Body of pancreas (tissue), 4 donors: ENCODE data around the gene PHLDB1. TPM values are rescaled to one million over a fixed set of nuclear protein-coding genes. Genes with fewer than 3 reads are reported as not detected.
A peak's percentile ranks its signal among the peaks of the same experiment; 100 is the strongest.

Source experiments
- ATAC-seq: fragments of 150-250 bp; one replicate; pipeline ENCODE4 v1.9.1; 2016
- DNase-seq, 4 donors: peaks; one replicate each; pipeline ENCODE4 v3.0.0-alpha.2; 2019
- H3K27ac ChIP-seq, 4 donors: fragments of 200-600 bp; sonication (generic); 1 replicate in 3 of 4; 2 replicates in 1 of 4; pipeline versions ENCODE4 v1.5.1 to v1.6.1; 2016 to 2019; ENCODE audit warnings: mild to moderate bottlenecking in 1 of 4, mixed read lengths in 1 of 4, moderate library complexity in 1 of 4
- H3K27me3 ChIP-seq, 2 donors: fragments of 200-600 bp; sonication (generic); one replicate each; pipeline ENCODE4 v1.6.0; 2016; ENCODE audit warnings: mild to moderate bottlenecking in 1 of 2
- H3K36me3 ChIP-seq, 2 donors: fragments of 200-600 bp; sonication (generic); replicated peaks in 1 of 2; 2 replicates each; pipeline ENCODE4 v1.5.1; 2016; ENCODE audit warnings: low read depth in 2 of 2; ENCODE audit not compliant: insufficient read depth in 1 of 2
- H3K4me1 ChIP-seq: fragments of 200-600 bp; sonication (generic); one replicate; pipeline ENCODE4 v1.6.0; 2016
- H3K4me3 ChIP-seq, 2 donors: fragments of 200-600 bp; sonication (generic); 1 replicate in 1 of 2; 2 replicates in 1 of 2; pipeline ENCODE4 v1.5.1; 2016 to 2019
- H3K9me3 ChIP-seq, 3 donors: fragments of 200-600 bp; sonication (generic); 1 replicate in 2 of 3; 2 replicates in 1 of 3; pipeline ENCODE4 v1.5.1; 2016
- POLR2A ChIP-seq, 3 donors: fragments of 450-650 bp; IDR thresholded peaks; one replicate each; pipeline ENCODE4 v1.6.1; 2016; ENCODE audit warnings: antibody characterized with exemption in 3 of 3, mild to moderate bottlenecking in 2 of 3
- WGBS, 2 donors: methylation state at CpG; one replicate each; pipeline ENCODE4 v1.1.5; 2017; 5-methylcytosine and 5-hydroxymethylcytosine counted together
- intact Hi-C: fragments of 100-400 bp; cut with DNase I; formaldehyde crosslinking; loops from one replicate; pipeline ENCODE4 v1.15.1; 2023
- total RNA-seq, 2 donors: library from RNA; depleted of rRNA; stranded (reverse); fragments of >200 nt; gene quantifications; one replicate each; pipeline ENCODE4 v1.1.0, GENCODE V29; 2016
- TF ChIP-seq, protein P1 (sequence below), 7 experiments: fragments of 450-650 bp in 4 of 7; fragments of 200-600 bp in 3 of 7; sonication (generic) in 3 of 7; IDR thresholded peaks; one replicate each; pipeline ENCODE4 v1.5.1; 2016 to 2019; ENCODE audit warnings: antibody characterized with exemption in 7 of 7

Gene PHLDB1
- total RNA-seq, 2 donors from 2014 or later = 71.9 to 166 TPM

GRCh38 chr11:118641397-118642019 is 34.1 kb downstream of the PHLDB1 start:
- TF ChIP-seq POLR2A (IDR thresholded peaks at IDR 0.05) = no peak
- TF ChIP-seq, protein P1, sequence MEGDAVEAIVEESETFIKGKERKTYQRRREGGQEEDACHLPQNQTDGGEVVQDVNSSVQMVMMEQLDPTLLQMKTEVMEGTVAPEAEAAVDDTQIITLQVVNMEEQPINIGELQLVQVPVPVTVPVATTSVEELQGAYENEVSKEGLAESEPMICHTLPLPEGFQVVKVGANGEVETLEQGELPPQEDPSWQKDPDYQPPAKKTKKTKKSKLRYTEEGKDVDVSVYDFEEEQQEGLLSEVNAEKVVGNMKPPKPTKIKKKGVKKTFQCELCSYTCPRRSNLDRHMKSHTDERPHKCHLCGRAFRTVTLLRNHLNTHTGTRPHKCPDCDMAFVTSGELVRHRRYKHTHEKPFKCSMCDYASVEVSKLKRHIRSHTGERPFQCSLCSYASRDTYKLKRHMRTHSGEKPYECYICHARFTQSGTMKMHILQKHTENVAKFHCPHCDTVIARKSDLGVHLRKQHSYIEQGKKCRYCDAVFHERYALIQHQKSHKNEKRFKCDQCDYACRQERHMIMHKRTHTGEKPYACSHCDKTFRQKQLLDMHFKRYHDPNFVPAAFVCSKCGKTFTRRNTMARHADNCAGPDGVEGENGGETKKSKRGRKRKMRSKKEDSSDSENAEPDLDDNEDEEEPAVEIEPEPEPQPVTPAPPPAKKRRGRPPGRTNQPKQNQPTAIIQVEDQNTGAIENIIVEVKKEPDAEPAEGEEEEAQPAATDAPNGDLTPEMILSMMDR (IDR thresholded peaks at IDR 0.05) = no peak
- Histone ChIP-seq H3K4me3 (no peak overlapping the region), H3K27ac (no peak overlapping the region), H3K36me3 (peaks cover 0 to 5% of the 10 kb centered on the region in 2 donors), H3K9me3 (no peaks in the 10 kb centered on the region), H3K27me3 (no peaks in the 10 kb centered on the region), H3K4me1 (peaks cover 43% of the 10 kb centered on the region)
- ATAC-seq = peak; percentile 66
- peak; percentile 79 to 93 (median 86) for DNase-seq
- intact Hi-C loops = no loop called here
- 50 to 66% methylated on average over 11 of the region's 11 CpGs for WGBS, 2 donors

GRCh38 chr11:118643142-118643994 is 36.0 kb downstream of the PHLDB1 start:
- ATAC-seq (peak; percentile 63), DNase-seq (peak; percentile 64 to 83 (median 76))
- Histone ChIP-seq H3K4me3 (no peak overlapping the region), H3K9me3 (no peaks in the 10 kb centered on the region), H3K27me3 (no peaks in the 10 kb centered on the region), H3K36me3 (peaks cover 0 to 5% of the 10 kb centered on the region in 2 donors), H3K27ac (peak overlapping the region; percentile 31 to 66 (median 60)), H3K4me1 (peaks cover 43% of the 10 kb centered on the region)
- WGBS, 2 donors = 43 to 51% methylated on average over 9 to 11 of the region's 11 CpGs
- intact Hi-C loops = no loop called here
- TF ChIP-seq, protein P1 (IDR thresholded peaks at IDR 0.05) = no peak
- no peak for TF ChIP-seq POLR2A (IDR thresholded peaks at IDR 0.05)

DNA sequence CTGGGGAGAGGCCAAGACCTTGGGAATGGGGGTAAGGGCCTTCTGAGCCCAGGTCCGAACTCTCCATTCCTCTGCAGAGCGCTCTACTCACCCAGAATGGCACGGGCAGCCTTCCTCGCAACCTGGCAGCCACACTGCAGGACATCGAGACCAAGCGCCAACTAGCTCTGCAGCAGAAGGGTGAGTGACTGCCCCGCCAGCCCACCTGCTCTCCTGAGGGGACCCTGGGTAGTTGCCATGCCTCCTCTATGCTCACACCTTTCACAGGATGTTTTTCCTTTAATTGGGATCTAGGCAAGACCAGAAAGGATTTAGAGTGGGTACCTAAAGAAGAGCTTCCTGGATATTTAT is 36.6 kb downstream of the PHLDB1 start:
- H3K4me1 ChIP-seq = peaks cover 43% of the 10 kb centered on the region
- H3K27ac ChIP-seq = peak overlapping the region; percentile 31 to 66 (median 60)
- H3K9me3 ChIP-seq = no peaks in the 10 kb centered on the region
- no peak for TF ChIP-seq POLR2A (IDR thresholded peaks at IDR 0.05)
- TF ChIP-seq, protein P1 (IDR thresholded peaks at IDR 0.05) = no peak
- WGBS, 2 donors = 60 to 87% methylated on average over 1 to 7 of the region's 7 CpGs
- H3K36me3 ChIP-seq = peaks cover 0 to 5% of the 10 kb centered on the region in 2 donors
- ATAC-seq (no peak), DNase-seq (no peak)
- no peaks in the 10 kb centered on the region for H3K27me3 ChIP-seq
- intact Hi-C loops = no loop called here
- no peak overlapping the region for H3K4me3 ChIP-seq

DNA sequence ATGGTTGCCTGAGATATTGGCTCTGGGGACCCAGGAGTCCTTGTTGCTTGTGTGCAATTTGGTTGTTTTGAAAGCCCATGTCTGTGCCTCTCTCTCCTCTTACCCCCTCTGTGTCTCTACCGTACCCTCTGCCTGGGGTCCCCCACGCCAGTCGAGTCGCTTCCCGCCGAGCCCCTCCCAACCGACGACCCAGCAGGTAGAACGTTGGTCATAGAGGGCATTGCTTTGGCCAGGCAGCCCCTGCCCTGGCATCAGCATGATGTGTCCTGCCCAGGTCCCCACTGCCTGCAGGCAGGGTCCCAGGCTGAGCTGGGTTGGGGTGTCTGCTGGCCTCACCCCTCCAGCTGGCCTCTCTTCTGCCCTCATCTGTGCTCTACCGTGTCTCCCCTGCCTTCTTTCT is 37.1 kb downstream of the PHLDB1 start:
- Histone ChIP-seq H3K27ac (no peak overlapping the region), H3K9me3 (no peaks in the 10 kb centered on the region), H3K4me3 (no peak overlapping the region), H3K27me3 (no peaks in the 10 kb centered on the region), H3K4me1 (peaks cover 43% of the 10 kb centered on the region), H3K36me3 (peaks cover 0 to 5% of the 10 kb centered on the region in 2 donors)
- ATAC-seq = no peak
- DNase-seq = no peak
- intact Hi-C loops = no loop called here
- TF ChIP-seq, protein P1 (IDR thresholded peaks at IDR 0.05) = no peak
- TF ChIP-seq POLR2A (IDR thresholded peaks at IDR 0.05) = no peak
- 93 to 96% methylated on average over 10 of the region's 10 CpGs for WGBS, 2 donors
